ENCODE results near the gene OR10A6. TPM values are rescaled to one million over a fixed set of nuclear protein-coding genes. Genes with fewer than 3 reads are reported as not detected.

OR10A6 gene
- total and polyA plus RNA-seq, 10 of the 15 experiments (the other 5 are each of a cell fraction or from before 2014, with no cell fraction given), result not detected

GRCh38 chr11:7903940-7904339, 27.1 kb downstream of the OR10A6 start:
- no peak overlapping the region for H2AFZ ChIP-seq (ENCODE audit: control insufficient read depth, low read depth, low read length)
- H3K4me3 ChIP-seq, result no peak overlapping the region
- no peak for DNase-seq (ENCODE audit: low read depth, low spot score)
- H3K36me3 ChIP-seq (ENCODE audit: control insufficient read depth in 2 of 2, insufficient read depth in 2 of 2, low read length in 1 of 2), result no peaks in the 10 kb centered on the region
- no peak for TF ChIP-seq RAD51 (IDR thresholded peaks at IDR 0.05)
- TF ChIP-seq CBX5 (IDR thresholded peaks at IDR 0.05; ENCODE audit: low read depth), result no peak
- TF ChIP-seq, protein P1, sequence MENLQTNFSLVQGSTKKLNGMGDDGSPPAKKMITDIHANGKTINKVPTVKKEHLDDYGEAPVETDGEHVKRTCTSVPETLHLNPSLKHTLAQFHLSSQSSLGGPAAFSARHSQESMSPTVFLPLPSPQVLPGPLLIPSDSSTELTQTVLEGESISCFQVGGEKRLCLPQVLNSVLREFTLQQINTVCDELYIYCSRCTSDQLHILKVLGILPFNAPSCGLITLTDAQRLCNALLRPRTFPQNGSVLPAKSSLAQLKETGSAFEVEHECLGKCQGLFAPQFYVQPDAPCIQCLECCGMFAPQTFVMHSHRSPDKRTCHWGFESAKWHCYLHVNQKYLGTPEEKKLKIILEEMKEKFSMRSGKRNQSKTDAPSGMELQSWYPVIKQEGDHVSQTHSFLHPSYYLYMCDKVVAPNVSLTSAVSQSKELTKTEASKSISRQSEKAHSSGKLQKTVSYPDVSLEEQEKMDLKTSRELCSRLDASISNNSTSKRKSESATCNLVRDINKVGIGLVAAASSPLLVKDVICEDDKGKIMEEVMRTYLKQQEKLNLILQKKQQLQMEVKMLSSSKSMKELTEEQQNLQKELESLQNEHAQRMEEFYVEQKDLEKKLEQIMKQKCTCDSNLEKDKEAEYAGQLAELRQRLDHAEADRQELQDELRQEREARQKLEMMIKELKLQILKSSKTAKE (IDR thresholded peaks at IDR 0.05; ENCODE audit: low read depth, poor library complexity, severe bottlenecking), result no peak
- no peak for TF ChIP-seq BMI1 (IDR thresholded peaks at IDR 0.05; ENCODE audit: borderline replicate concordance)
- H3K79me2 ChIP-seq (ENCODE audit: control insufficient read depth, insufficient read depth, low read length), result no peaks in the 10 kb centered on the region
- no peak overlapping the region for H3K9ac ChIP-seq (ENCODE audit: control insufficient read depth, insufficient read depth, low read length)
- no peaks in the 10 kb centered on the region for H3K4me1 ChIP-seq (ENCODE audit: control insufficient read depth, insufficient read depth, low read length)
- no peaks in the 10 kb centered on the region for H4K20me1 ChIP-seq (ENCODE audit: control insufficient read depth, insufficient read depth)
- in situ Hi-C loops (cut with MboI), result no loop called here
- no peak overlapping the region for H3K27ac ChIP-seq (ENCODE audit: control insufficient read depth, insufficient read depth)
- SMC1A ChIA-PET (ENCODE audit: uncharacterized antibody, unreplicated experiment), result interaction anchor here (5.2 kb wide), 1 partner anchor 83 kb away, joined by 17 read pairs; the partner anchor contains the start of gene EIF3F
- intact Hi-C loops (cut with micrococcal nuclease; ENCODE audit: unreplicated experiment), result no loop called here
- no TSS peak for BruUV-seq (replicated peaks)
- POLR2A ChIA-PET, result no interaction called here
- CTCF ChIA-PET, result interaction anchor here (1.5 to 3.8 kb wide), 2 partner anchors 11 to 83 kb away, joined by 5 to 14 read pairs; partner anchors contain the start of gene EIF3F
- WGBS (ENCODE audit: insufficient coverage, insufficient replicate concordance, low lambda C conversion rate, missing lambda C conversion rate), result 0% methylated on average over 2 of the region's 2 CpGs
- H3K4me2 ChIP-seq (ENCODE audit: control insufficient read depth, insufficient read depth), result no peak overlapping the region
- ATAC-seq, result no peak
- no peaks in the 10 kb centered on the region for H3K9me3 ChIP-seq (replicated peaks; ENCODE audit: control insufficient read depth, insufficient read depth, low read length)
- RAD21 ChIA-PET (ENCODE audit: unreplicated experiment), result interaction anchor here (0.9 kb wide), 1 partner anchor 83 kb away, joined by 3 read pairs; the partner anchor contains the start of gene EIF3F
- FAIRE-seq, result no peak
- H3K27me3 ChIP-seq (replicated peaks in 1 of 2; ENCODE audit: control insufficient read depth in 2 of 2, insufficient read depth in 2 of 2, low read length in 1 of 2), result peaks cover 0 to 2% of the 10 kb centered on the region in 2 experiments; a peak in 1 of 4 replicates

DNA sequence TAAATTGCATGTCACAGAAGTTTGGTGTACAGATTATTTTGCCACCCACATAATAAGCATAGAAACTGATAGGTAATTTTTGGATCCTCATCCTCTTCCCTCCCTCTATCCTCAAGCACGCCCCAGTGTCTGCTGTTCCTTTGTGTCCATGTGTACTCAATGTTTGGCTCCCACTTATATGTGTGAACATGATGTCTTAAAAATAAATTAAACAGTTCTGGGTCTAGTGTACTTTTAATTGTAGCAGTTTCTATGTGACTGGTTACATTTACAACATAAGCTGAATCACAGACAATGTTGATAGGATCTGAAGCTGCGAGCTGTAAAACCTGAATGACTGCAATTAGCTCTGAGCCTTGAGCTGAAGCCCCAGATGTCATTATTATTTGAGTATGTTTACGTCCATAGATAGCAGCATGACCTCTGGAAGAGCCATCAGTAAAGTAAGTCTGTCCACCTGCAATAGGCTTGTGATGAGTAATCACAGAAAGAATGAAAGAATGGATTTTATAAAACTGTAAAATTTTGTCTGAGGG, 29.7 kb downstream of the OR10A6 start:
- H3K36me3 ChIP-seq (ENCODE audit: control insufficient read depth in 2 of 2, insufficient read depth in 2 of 2, low read length in 1 of 2), result no peaks in the 10 kb centered on the region
- no peak overlapping the region for H3K4me3 ChIP-seq
- no peak overlapping the region for H3K27ac ChIP-seq (ENCODE audit: control insufficient read depth, insufficient read depth)
- POLR2A ChIA-PET, result no interaction called here
- H3K79me2 ChIP-seq (ENCODE audit: control insufficient read depth, insufficient read depth, low read length), result no peaks in the 10 kb centered on the region
- FAIRE-seq, result no peak
- H3K9me3 ChIP-seq (replicated peaks; ENCODE audit: control insufficient read depth, insufficient read depth, low read length), result no peaks in the 10 kb centered on the region
- H2AFZ ChIP-seq (ENCODE audit: control insufficient read depth, low read depth, low read length), result no peak overlapping the region
- DNase-seq (ENCODE audit: low read depth, low spot score), result no peak
- ATAC-seq, result no peak
- H3K4me2 ChIP-seq (ENCODE audit: control insufficient read depth, insufficient read depth), result no peak overlapping the region
- H4K20me1 ChIP-seq (ENCODE audit: control insufficient read depth, insufficient read depth), result no peaks in the 10 kb centered on the region
- SMC1A ChIA-PET (ENCODE audit: uncharacterized antibody, unreplicated experiment), result interaction anchor here (5.2 kb wide), 1 partner anchor 85 kb away, joined by 17 read pairs; the partner anchor contains the start of gene EIF3F
- no TSS peak for BruUV-seq (replicated peaks)
- 0% methylated on average over 3 of the region's 3 CpGs for WGBS (ENCODE audit: insufficient coverage, insufficient replicate concordance, low lambda C conversion rate, missing lambda C conversion rate)
- RAD21 ChIA-PET (ENCODE audit: unreplicated experiment), result no interaction called here
- no peak for TF ChIP-seq RFX5 (IDR thresholded peaks at IDR 0.05; ENCODE audit: low read depth, low read length)
- TF ChIP-seq, protein P2, sequence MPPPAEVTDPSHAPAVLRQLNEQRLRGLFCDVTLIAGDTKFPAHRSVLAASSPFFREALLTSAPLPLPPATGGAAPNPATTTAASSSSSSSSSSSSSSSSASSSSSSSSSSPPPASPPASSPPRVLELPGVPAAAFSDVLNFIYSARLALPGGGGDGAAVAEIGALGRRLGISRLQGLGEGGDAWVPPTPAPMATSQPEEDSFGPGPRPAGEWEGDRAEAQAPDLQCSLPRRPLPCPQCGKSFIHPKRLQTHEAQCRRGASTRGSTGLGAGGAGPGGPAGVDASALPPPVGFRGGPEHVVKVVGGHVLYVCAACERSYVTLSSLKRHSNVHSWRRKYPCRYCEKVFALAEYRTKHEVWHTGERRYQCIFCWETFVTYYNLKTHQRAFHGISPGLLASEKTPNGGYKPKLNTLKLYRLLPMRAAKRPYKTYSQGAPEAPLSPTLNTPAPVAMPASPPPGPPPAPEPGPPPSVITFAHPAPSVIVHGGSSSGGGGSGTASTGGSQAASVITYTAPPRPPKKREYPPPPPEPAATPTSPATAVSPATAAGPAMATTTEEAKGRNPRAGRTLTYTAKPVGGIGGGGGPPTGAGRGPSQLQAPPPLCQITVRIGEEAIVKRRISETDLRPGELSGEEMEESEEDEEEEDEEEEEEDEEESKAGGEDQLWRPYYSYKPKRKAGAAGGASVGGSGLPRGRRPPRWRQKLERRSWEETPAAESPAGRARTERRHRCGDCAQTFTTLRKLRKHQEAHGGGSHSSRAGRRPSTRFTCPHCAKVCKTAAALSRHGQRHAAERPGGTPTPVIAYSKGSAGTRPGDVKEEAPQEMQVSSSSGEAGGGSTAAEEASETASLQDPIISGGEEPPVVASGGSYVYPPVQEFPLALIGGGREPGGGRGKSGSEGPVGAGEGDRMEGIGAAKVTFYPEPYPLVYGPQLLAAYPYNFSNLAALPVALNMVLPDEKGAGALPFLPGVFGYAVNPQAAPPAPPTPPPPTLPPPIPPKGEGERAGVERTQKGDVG (CRISPR knock-in tag; IDR thresholded peaks at IDR 0.05), result no peak
- H3K9ac ChIP-seq (ENCODE audit: control insufficient read depth, insufficient read depth, low read length), result no peak overlapping the region
- in situ Hi-C loops (cut with MboI) (no loop called here), intact Hi-C loops (cut with micrococcal nuclease; ENCODE audit: unreplicated experiment) (no loop called here)
- H3K4me1 ChIP-seq (ENCODE audit: control insufficient read depth, insufficient read depth, low read length), result no peaks in the 10 kb centered on the region
- H3K27me3 ChIP-seq (replicated peaks in 1 of 2; ENCODE audit: control insufficient read depth in 2 of 2, insufficient read depth in 2 of 2, low read length in 1 of 2), result no peaks in the 10 kb centered on the region; a peak in 1 of 4 replicates
- CTCF ChIA-PET, result interaction anchor here (0.9 to 3.8 kb wide), 3 partner anchors 85 to 198 kb away, joined by 3 to 14 read pairs (median 3); partner anchors contain the start of gene EIF3F

All from GM12878 (cell line).